WTC11 (cell line): ENCODE data around the gene MYO15A.

Experiments used
- ATF3 ChIP-seq: sonication (generic); formaldehyde crosslinking; conservative IDR thresholded peaks from 2 replicates; pipeline ENCODE4 v1.8.1; 2022; ENCODE audit warnings: mild to moderate bottlenecking, missing genetic modification reagents
- CTCF ChIP-seq: fragments of 200-600 bp; IDR thresholded peaks from 2 replicates; pipeline ENCODE4 v1.8.0; 2022; ENCODE audit warnings: antibody characterized with exemption
- E2F4 ChIP-seq: sonication (generic); formaldehyde crosslinking; IDR thresholded peaks from 2 replicates; pipeline ENCODE4 v1.8.1; 2022; ENCODE audit warnings: low read depth, mild to moderate bottlenecking, moderate library complexity, missing genetic modification reagents, borderline replicate concordance
- JUN ChIP-seq: sonication (generic); formaldehyde crosslinking; IDR thresholded peaks from 2 replicates; pipeline ENCODE4 v1.8.0; 2023; ENCODE audit warnings: mild to moderate bottlenecking, missing genetic modification reagents
- USF1 ChIP-seq: sonication (generic); formaldehyde crosslinking; IDR thresholded peaks from 2 replicates; pipeline ENCODE4 v1.8.0; 2022; ENCODE audit warnings: mild to moderate bottlenecking, missing genetic modification reagents
- ZBTB21 ChIP-seq: sonication (generic); formaldehyde crosslinking; IDR thresholded peaks from 2 replicates; pipeline ENCODE4 v1.8.1; 2023; ENCODE audit warnings: mild to moderate bottlenecking, missing genetic modification reagents, borderline replicate concordance
- ZNF121 ChIP-seq: sonication (generic); formaldehyde crosslinking; IDR thresholded peaks from 2 replicates; pipeline ENCODE4 v1.8.0; 2023; ENCODE audit warnings: missing genetic modification reagents

- TF ChIP-seq JUN (no peak), CTCF (no peak), ZNF121 (CRISPR knock-in tag) (no peak), ATF3 (no peak), E2F4 (CRISPR knock-in tag) (no peak), ZBTB21 (CRISPR knock-in tag) (no peak), USF1 (CRISPR knock-in tag) (no peak)
Measured at GRCh38 chr17:18136357-18136756, 27.8 kb downstream of the MYO15A start.
